B cell (primary cell): ENCODE measurements around the gene DBP. TPM values are rescaled to one million over a fixed set of nuclear protein-coding genes. Genes with fewer than 3 reads are reported as not detected.

Experiments
- ATAC-seq: fragments of 200-7000 bp; cut with Tn5 transposase; one replicate; pipeline ENCODE4 v1.10.0; 2021; ENCODE audit warnings: low read depth, mild to moderate bottlenecking, moderate number of reproducible peaks, moderate library complexity
- CTCF ChIA-PET: fragments of 350-600 bp; sonication (Branson Sonifier 250); formaldehyde crosslinking; loops from one replicate; lab custom pipeline; 2021; ENCODE audit warnings: antibody characterized with exemption, inconsistent platforms; lab: Charles Lee
- POLR2A ChIA-PET: fragments of 350-600 bp; sonication (Branson Sonifier 250); formaldehyde crosslinking; loops from one replicate; lab custom pipeline; 2021; ENCODE audit warnings: antibody characterized with exemption; lab: Charles Lee
- DNase-seq: peaks from one replicate; pipeline ENCODE4 v3.0.0; 2013
- H2AFZ ChIP-seq: 2 replicates; pipeline ENCODE4 v1.6.1; 2012; ENCODE audit warnings: mild to moderate bottlenecking, low read depth, low read length; ENCODE audit not compliant: insufficient read depth, poor library complexity, severe bottlenecking
- H3K27ac ChIP-seq, 2 donors: 1 replicate in 1 of 2; 2 replicates in 1 of 2; pipeline ENCODE4 v1.5.1; 2012 to 2013; ENCODE audit warnings: low read length in 2 of 2, mild to moderate bottlenecking in 2 of 2, moderate library complexity in 1 of 2
- H3K27me3 ChIP-seq, 4 experiments: fragments of 200-600 bp in 1 of 4; sonication (generic) in 1 of 4; replicated peaks in 1 of 4; 1 replicate in 2 of 4; 2 replicates in 2 of 4; pipeline versions ENCODE4 v1.6.1 to v1.7.0; 2013 to 2016; ENCODE audit warnings: low read length in 3 of 4, mild to moderate bottlenecking in 2 of 4, mixed read lengths in 1 of 4, moderate library complexity in 1 of 4; ENCODE audit not compliant: insufficient read depth in 4 of 4, control insufficient read depth in 3 of 4; ENCODE audit errors: control extremely low read depth in 1 of 4
- H3K36me3 ChIP-seq, 2 experiments: replicated peaks in 1 of 2; 1 replicate in 1 of 2; 2 replicates in 1 of 2; pipeline versions ENCODE4 v1.6.1 to v1.7.1; 2013; ENCODE audit warnings: low read length in 1 of 2; ENCODE audit not compliant: insufficient read depth in 2 of 2, control insufficient read depth in 1 of 2; ENCODE audit errors: control extremely low read depth in 1 of 2, extremely low read depth in 1 of 2
- H3K4me1 ChIP-seq, 2 donors: fragments of 200-600 bp in 1 of 2; sonication (generic) in 1 of 2; 1 replicate in 1 of 2; 2 replicates in 1 of 2; pipeline versions ENCODE4 v1.5.1 to v1.6.1; 2013 to 2017; ENCODE audit warnings: low read length in 2 of 2; ENCODE audit not compliant: control insufficient read depth in 2 of 2, insufficient read depth in 2 of 2
- H3K4me2 ChIP-seq: replicated peaks from 2 replicates; pipeline ENCODE3; 2012; ENCODE audit warnings: mild to moderate bottlenecking, low read depth, low read length; ENCODE audit not compliant: poor library complexity, severe bottlenecking
- H3K4me3 ChIP-seq, 5 experiments: fragments of 200-600 bp in 1 of 5; sonication (generic) in 1 of 5; 1 replicate in 3 of 5; 2 replicates in 2 of 5; pipeline versions ENCODE4 v1.5.1 to v1.7.0; 2011 to 2016; ENCODE audit warnings: low read length in 4 of 5, mild to moderate bottlenecking in 4 of 5, low read depth in 2 of 5, control low read depth in 1 of 5, moderate library complexity in 1 of 5; ENCODE audit not compliant: insufficient read depth in 1 of 5; ENCODE audit errors: control extremely low read depth in 1 of 5, extremely low read depth in 1 of 5
- H3K79me2 ChIP-seq: fragments of 200-600 bp; sonication (generic); one replicate; pipeline ENCODE4 v1.6.0; 2016; ENCODE audit warnings: low read length; ENCODE audit not compliant: control insufficient read depth, insufficient read depth
- H3K9ac ChIP-seq: fragments of 200-600 bp; sonication (generic); 2 replicates; pipeline ENCODE4 v1.6.1; 2017; ENCODE audit warnings: mild to moderate bottlenecking, low read length, moderate library complexity
- H3K9me3 ChIP-seq, 3 donors: one replicate each; pipeline versions ENCODE4 v1.6.1 to v1.7.1; 2013; ENCODE audit warnings: low read length in 2 of 3; ENCODE audit not compliant: control insufficient read depth in 2 of 3, insufficient read depth in 1 of 3; ENCODE audit errors: control extremely low read depth in 1 of 3
- H4K20me1 ChIP-seq: 2 replicates; pipeline ENCODE4 v1.6.0; 2012; ENCODE audit warnings: mild to moderate bottlenecking, low read length; ENCODE audit not compliant: insufficient read depth, control insufficient read depth, poor library complexity, severe bottlenecking
- H3K27ac Mint-ChIP-seq: one replicate; pipeline ENCODE4 v1.8.0; 2021; ENCODE audit warnings: mixed read lengths
- H3K27me3 Mint-ChIP-seq: one replicate; pipeline ENCODE4 v1.8.0; 2021; ENCODE audit warnings: mixed read lengths
- H3K4me1 Mint-ChIP-seq: one replicate; pipeline ENCODE4 v1.8.0; 2021; ENCODE audit warnings: mixed read lengths
- H3K4me3 Mint-ChIP-seq: one replicate; pipeline ENCODE4 v1.8.0; 2021; ENCODE audit warnings: mixed read lengths
- H3K9me3 Mint-ChIP-seq: one replicate; pipeline ENCODE4 v1.8.0; 2022; ENCODE audit warnings: mixed read lengths; ENCODE audit not compliant: insufficient read depth
- CTCF ChIP-seq: fragments of 200-600 bp; IDR thresholded peaks from one replicate; pipeline ENCODE4 v1.8.0; 2022; ENCODE audit warnings: antibody characterized with exemption, mild to moderate bottlenecking
- EZH2 ChIP-seq: IDR thresholded peaks from 2 replicates; pipeline ENCODE4 v1.6.1; 2012; ENCODE audit warnings: borderline replicate concordance, low read depth, mild to moderate bottlenecking, moderate library complexity, low read length; ENCODE audit not compliant: insufficient read depth, poor library complexity, severe bottlenecking
- WGBS: methylation state at CpG from one replicate; pipeline ENCODE4 v1.1.5; 2013; ENCODE audit warnings: missing lambda C conversion rate; ENCODE audit not compliant: insufficient coverage; 5-methylcytosine and 5-hydroxymethylcytosine counted together
- intact Hi-C: fragments of 100-400 bp; cut with micrococcal nuclease; formaldehyde crosslinking; loops from one replicate; pipeline ENCODE4 v1.10.0; 2022
- polyA plus RNA-seq: library from polyadenylated mRNA; depleted of rRNA; stranded (reverse); fragments of >200 nt; gene quantifications from 2 replicates; pipeline ENCODE4 v1.2.3, GENCODE V29; 2012
- total RNA-seq, 2 donors: library from RNA; stranded (reverse); fragments of 120-200 nt in 1 of 2; gene quantifications; 1 replicate in 1 of 2; 2 replicates in 1 of 2; pipeline versions ENCODE4 v1.2.3 to v1.2.4, GENCODE V29; 2013 to 2022

DBP gene
- total and polyA plus RNA-seq, 2 donors (not counting 1 experiment from before 2014, with no cell fraction given), result 23.5 to 33.0 TPM

- POLR2A ChIA-PET, result interaction anchor here (0.6 to 0.7 kb wide), 3 partner anchors 14 to 865 kb away, joined by 3 to 4 read pairs (median 3); partner anchors contain the start of gene RPS11
- no peak overlapping the region for H3K27ac Mint-ChIP-seq
- no peak for DNase-seq
Measured at GRCh38 chr19:48631225-48631624, 6.0 kb downstream of the DBP start.

More at GRCh38 chr19:48631225-48631624, 6.0 kb downstream of the DBP start:
- CTCF ChIA-PET, result interaction anchor here (1.1 to 2.0 kb wide), 3 partner anchors 11 to 211 kb away, joined by 3 to 9 read pairs (median 3); partner anchors contain the start of gene CA11
- no peak overlapping the region for H3K9ac ChIP-seq
- H3K79me2 ChIP-seq, result peaks cover 19% of the 10 kb centered on the region
- Mint-ChIP-seq H3K9me3 (no peaks in the 10 kb centered on the region), H3K4me3 (no peak overlapping the region), H3K27me3 (no peaks in the 10 kb centered on the region), H3K4me1 (peaks cover 34% of the 10 kb centered on the region)
- 100% methylated on average over 2 of the region's 3 CpGs for WGBS
- H3K9me3 ChIP-seq, result peaks cover 0 to 10% (median 0%) of the 10 kb centered on the region in 3 donors
- no peak overlapping the region for H2AFZ ChIP-seq
- H3K27ac ChIP-seq, result peak overlapping the region in 1 of 2 donors; percentile 23
- H4K20me1 ChIP-seq, result peaks cover 67% of the 10 kb centered on the region
- peaks cover 22 to 26% of the 10 kb centered on the region in 2 donors for H3K4me1 ChIP-seq
- no peaks in the 10 kb centered on the region for H3K27me3 ChIP-seq
- H3K4me2 ChIP-seq, result no peak overlapping the region
- H3K36me3 ChIP-seq, result peaks cover 0 to 54% of the 10 kb centered on the region in 2 experiments
- intact Hi-C loops, result loop anchor here (10.0 kb wide), 2 partner anchors 484 to 844 kb away; partner anchors contain the start of genes C19orf73, FLT3LG, LIN7B and PPFIA3
- no peak for ATAC-seq
- no peak for TF ChIP-seq CTCF
- TF ChIP-seq EZH2, result no peak
- no peak overlapping the region for H3K4me3 ChIP-seq
